Measurements from ENCODE around the gene TGFBR2.

- TF ChIP-seq, protein P1, sequence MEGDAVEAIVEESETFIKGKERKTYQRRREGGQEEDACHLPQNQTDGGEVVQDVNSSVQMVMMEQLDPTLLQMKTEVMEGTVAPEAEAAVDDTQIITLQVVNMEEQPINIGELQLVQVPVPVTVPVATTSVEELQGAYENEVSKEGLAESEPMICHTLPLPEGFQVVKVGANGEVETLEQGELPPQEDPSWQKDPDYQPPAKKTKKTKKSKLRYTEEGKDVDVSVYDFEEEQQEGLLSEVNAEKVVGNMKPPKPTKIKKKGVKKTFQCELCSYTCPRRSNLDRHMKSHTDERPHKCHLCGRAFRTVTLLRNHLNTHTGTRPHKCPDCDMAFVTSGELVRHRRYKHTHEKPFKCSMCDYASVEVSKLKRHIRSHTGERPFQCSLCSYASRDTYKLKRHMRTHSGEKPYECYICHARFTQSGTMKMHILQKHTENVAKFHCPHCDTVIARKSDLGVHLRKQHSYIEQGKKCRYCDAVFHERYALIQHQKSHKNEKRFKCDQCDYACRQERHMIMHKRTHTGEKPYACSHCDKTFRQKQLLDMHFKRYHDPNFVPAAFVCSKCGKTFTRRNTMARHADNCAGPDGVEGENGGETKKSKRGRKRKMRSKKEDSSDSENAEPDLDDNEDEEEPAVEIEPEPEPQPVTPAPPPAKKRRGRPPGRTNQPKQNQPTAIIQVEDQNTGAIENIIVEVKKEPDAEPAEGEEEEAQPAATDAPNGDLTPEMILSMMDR (conservative IDR thresholded peaks at IDR 0.05; ENCODE audit: low read depth, low read length): no peak
- no peak for TF ChIP-seq EZH2 (IDR thresholded peaks at IDR 0.05; ENCODE audit: borderline replicate concordance, low read depth, low read length, poor library complexity, severe bottlenecking)
Observed at GRCh38 chr3:30648670-30649357, 42.4 kb downstream of the TGFBR2 start.
